HG03064 (cell line): Measurements from ENCODE around the gene MDM1.

Experiments used
- ATAC-seq: cut with Tn5 transposase; IDR thresholded peaks from one replicate; pipeline ENCODE4 v1.9.1; 2021; ENCODE audit warnings: low read depth; ENCODE audit not compliant: unreplicated experiment

Gene MDM1

DNA sequence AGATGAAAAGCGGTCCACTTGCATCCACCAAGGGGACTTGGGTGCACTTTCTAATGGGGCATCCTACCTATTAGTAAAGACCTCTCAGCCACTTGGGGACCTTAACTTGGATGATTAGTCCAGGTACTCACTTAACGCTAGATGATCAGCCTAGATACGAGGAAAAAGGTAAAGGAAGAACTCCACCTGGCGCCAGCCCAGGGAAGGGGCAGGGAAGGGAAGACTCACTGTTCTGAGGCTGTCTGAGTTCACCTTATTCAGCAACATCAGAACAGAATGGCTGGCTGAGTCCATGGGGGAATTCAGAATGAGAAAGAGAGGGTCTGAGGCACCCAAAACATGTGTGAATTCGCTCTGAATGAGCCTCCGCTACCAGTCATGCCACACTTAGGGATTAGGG lies 85.8 kb downstream of the MDM1 start:
- no peak for ATAC-seq

DNA sequence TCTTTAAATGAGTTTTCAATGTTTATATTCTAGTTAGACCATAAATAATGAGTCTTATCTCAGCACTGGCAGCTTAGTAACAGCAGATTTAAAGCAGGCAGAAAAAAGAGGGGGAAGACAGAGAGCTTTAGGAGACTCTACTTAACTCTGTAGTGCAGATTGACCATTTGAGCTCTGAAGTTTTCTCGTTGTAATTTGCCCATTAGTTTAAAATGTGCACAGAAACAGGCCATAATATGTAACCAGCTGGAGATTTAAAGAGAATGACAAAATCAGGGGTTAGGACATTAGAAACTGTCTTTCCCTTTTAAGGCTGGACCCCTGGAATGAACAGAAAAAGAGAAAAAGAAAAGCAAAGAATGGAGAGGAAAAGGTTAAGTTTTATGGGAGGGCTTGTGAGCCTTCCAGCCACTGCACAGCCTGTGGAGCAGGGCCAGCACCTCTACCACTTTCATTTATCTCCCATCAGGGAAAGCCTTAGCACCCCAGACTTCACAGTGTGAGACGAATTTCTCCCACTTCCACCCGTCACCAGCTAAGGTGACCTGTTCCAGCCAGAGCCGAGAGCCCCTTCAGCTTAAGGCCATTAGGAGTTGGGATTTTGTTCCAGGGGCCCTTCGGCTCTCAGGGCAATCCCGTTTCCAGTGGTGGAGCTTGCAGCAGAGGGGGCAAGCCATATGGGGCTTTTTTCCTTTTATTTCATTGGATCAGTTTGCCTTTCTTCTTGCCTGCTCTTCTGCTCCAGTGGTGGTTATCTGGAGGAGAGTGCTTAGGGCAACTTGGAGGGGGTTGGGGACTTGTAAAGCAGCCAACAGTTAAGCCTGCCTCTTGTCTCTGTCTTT lies 86.8 kb downstream of the MDM1 start:
- ATAC-seq, result no peak
